Measurements from ENCODE around the gene TMEM267.
"Not testable (repeated sequence)": the region's sequence is repeated elsewhere in the genome, so short reads cannot be mapped to it uniquely, and the experiment has no call there.

Gene TMEM267

DNA sequence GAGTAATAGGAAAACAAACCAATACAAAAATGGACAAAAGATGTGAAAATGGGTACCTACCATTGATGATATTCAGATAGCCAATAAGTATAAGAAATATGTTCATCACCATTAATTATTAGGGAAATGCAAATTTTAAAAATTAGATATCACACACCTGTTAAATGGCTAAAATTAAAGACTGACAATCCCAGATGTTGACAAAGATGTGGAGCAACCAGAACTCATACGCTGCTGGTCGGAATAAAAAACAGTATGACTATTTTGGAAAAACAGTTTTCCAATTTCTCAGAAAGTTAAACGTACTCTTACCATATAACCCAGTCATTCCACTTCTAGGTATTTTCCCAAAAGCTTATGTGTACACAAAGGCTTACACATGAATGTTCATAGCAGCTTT lies 27.1 kb downstream of the TMEM267 start:
- TF ChIP-seq, protein P1, sequence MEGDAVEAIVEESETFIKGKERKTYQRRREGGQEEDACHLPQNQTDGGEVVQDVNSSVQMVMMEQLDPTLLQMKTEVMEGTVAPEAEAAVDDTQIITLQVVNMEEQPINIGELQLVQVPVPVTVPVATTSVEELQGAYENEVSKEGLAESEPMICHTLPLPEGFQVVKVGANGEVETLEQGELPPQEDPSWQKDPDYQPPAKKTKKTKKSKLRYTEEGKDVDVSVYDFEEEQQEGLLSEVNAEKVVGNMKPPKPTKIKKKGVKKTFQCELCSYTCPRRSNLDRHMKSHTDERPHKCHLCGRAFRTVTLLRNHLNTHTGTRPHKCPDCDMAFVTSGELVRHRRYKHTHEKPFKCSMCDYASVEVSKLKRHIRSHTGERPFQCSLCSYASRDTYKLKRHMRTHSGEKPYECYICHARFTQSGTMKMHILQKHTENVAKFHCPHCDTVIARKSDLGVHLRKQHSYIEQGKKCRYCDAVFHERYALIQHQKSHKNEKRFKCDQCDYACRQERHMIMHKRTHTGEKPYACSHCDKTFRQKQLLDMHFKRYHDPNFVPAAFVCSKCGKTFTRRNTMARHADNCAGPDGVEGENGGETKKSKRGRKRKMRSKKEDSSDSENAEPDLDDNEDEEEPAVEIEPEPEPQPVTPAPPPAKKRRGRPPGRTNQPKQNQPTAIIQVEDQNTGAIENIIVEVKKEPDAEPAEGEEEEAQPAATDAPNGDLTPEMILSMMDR (IDR thresholded peaks at IDR 0.05; ENCODE audit: borderline replicate concordance, extremely low read depth, low read length, poor library complexity, severe bottlenecking), result no peak
- TF ChIP-seq EZH2 (IDR thresholded peaks at IDR 0.05; ENCODE audit: borderline replicate concordance, low read depth, low read length, severe bottlenecking), result no peak

DNA sequence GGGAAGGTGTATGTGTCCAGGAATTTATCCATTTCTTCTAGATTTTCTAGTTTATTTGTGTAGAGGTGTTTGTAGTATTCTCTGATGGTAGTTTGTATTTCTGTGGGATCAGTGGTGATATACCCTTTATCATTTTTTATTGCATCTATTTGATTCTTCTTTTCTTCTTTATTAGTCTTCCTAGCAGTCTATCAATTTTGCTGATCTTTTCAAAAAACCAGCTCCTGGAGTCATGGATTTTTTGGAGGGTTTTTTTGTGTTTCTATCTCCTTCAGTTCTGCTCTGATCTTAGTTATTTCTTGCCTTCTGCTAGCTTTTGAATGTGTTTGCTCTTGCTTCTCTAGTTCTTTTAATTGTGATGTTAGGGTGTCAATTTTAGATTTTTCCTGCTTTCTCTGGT lies 42.1 kb downstream of the TMEM267 start:
- not testable (repeated sequence) for H4K20me1 ChIP-seq (ENCODE audit: insufficient read depth, low read length); DNase-seq; H3K9ac ChIP-seq (ENCODE audit: low read depth, low read length); H3K36me3 ChIP-seq (ENCODE audit: insufficient read depth, low read length); H3K27ac ChIP-seq (ENCODE audit: low read length); ATAC-seq (ENCODE audit: insufficient read depth, low read depth); H3K27me3 ChIP-seq (ENCODE audit: insufficient read depth, low read length, poor library complexity); H3K79me2 ChIP-seq (ENCODE audit: insufficient read depth, low read length); H3K4me3 ChIP-seq (ENCODE audit: low read depth in 1 of 2, low read length in 2 of 2); H3K4me1 ChIP-seq (ENCODE audit: insufficient read depth, low read length); H3K9me3 ChIP-seq (ENCODE audit: insufficient read depth, low read length, severe bottlenecking); H2AFZ ChIP-seq (ENCODE audit: low read depth, low read length); H3K4me2 ChIP-seq (ENCODE audit: insufficient read depth, low read length)

More for the DNA sequence above, 27.1 kb downstream of the TMEM267 start:
- H3K27ac ChIP-seq (ENCODE audit: low read length), result no peak overlapping the region
- H3K4me1 ChIP-seq (ENCODE audit: insufficient read depth, low read length), result no peaks in the 10 kb centered on the region
- peaks cover 17% of the 10 kb centered on the region for H3K9me3 ChIP-seq (ENCODE audit: insufficient read depth, low read length, severe bottlenecking)
- no peak overlapping the region for H3K9ac ChIP-seq (ENCODE audit: low read depth, low read length)
- H3K79me2 ChIP-seq (ENCODE audit: insufficient read depth, low read length), result peaks cover 14% of the 10 kb centered on the region; the same call in 1 of the 2 replicates
- no peak overlapping the region for H2AFZ ChIP-seq (ENCODE audit: low read depth, low read length)
- no peak for DNase-seq
- no peak overlapping the region for H3K4me3 ChIP-seq (ENCODE audit: low read depth in 1 of 2, low read length in 2 of 2)
- no peak overlapping the region for H3K4me2 ChIP-seq (ENCODE audit: insufficient read depth, low read length)
- H3K27me3 ChIP-seq (ENCODE audit: insufficient read depth, low read length, poor library complexity), result no peaks in the 10 kb centered on the region
- no peaks in the 10 kb centered on the region for H4K20me1 ChIP-seq (ENCODE audit: insufficient read depth, low read length)
- no peak for ATAC-seq (ENCODE audit: insufficient read depth, low read depth)
- H3K36me3 ChIP-seq (ENCODE audit: insufficient read depth, low read length), result peaks cover 32% of the 10 kb centered on the region

DNA sequence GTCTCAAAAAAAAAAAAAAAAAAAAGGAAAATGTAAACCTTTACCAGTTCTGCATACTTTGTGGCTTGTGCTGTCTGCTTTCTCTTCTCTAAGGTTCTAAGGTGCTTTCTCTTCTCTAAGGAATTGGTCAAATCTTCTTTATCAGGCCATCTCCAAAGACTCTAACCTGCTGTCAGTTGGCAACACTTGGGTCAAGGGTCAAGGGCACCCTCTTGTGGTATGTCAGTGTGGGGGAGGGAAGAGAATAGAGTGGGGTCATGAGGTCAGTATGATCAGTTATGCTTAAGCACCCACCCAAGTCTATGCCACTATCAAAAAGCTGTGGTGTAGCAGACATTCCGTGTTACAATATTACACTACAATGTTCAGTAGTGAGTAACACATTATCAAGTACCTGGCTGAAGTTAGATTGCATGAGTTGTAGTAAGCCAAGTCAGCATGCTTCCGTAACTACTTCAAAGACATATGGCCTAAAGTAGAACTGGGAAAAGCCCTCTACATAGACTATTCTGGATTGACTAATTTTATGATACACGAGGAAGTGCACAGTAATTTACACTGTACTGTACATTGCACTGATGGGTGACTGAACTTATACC lies 46.5 kb downstream of the TMEM267 start:
- ATAC-seq (ENCODE audit: insufficient read depth, low read depth) (0 out of 3 replicates have a peak, but pooled peaks have one; percentile 19), DNase-seq (no peak)
- Histone ChIP-seq H3K9me3 (ENCODE audit: insufficient read depth, low read length, severe bottlenecking) (no peaks in the 10 kb centered on the region), H3K4me1 (ENCODE audit: insufficient read depth, low read length) (no peaks in the 10 kb centered on the region), H3K4me2 (ENCODE audit: insufficient read depth, low read length) (no peak overlapping the region), H3K27me3 (ENCODE audit: insufficient read depth, low read length, poor library complexity) (no peaks in the 10 kb centered on the region), H2AFZ (ENCODE audit: low read depth, low read length) (no peak overlapping the region), H3K36me3 (ENCODE audit: insufficient read depth, low read length) (no peaks in the 10 kb centered on the region), H3K9ac (ENCODE audit: low read depth, low read length) (no peak overlapping the region), H3K4me3 (ENCODE audit: low read depth in 1 of 2, low read length in 2 of 2) (no peak overlapping the region), H3K79me2 (ENCODE audit: insufficient read depth, low read length) (no peaks in the 10 kb centered on the region), H4K20me1 (ENCODE audit: insufficient read depth, low read length) (no peaks in the 10 kb centered on the region), H3K27ac (ENCODE audit: low read length) (no peak overlapping the region)
- TF ChIP-seq, protein P1 (IDR thresholded peaks at IDR 0.05; ENCODE audit: borderline replicate concordance, extremely low read depth, low read length, poor library complexity, severe bottlenecking), result peak; percentile 10
- TF ChIP-seq EZH2 (IDR thresholded peaks at IDR 0.05; ENCODE audit: borderline replicate concordance, low read depth, low read length, severe bottlenecking), result no peak

DNA sequence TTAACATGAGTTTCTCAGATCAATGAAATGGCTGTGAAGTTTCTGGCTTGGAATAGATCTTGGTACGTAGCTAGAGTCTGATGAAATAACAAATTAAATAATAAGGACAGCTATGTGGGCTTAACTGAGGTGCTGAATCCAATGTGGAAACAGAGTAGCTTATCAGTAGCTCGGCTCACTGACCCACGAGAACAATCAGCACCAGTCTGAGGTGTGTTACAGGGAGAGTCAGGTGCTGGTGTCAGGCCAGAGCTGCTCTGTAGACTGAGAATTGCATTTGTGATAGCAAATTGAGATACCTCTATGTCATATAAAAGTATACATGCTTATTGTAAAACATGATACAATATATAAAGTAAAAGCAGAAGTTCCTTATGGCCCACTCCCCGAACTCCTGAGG lies 50.3 kb downstream of the TMEM267 start:
- H2AFZ ChIP-seq (ENCODE audit: low read depth, low read length), result no peak overlapping the region
- no peak overlapping the region for H3K4me2 ChIP-seq (ENCODE audit: insufficient read depth, low read length)

More for the DNA sequence above, 50.3 kb downstream of the TMEM267 start:
- H3K27me3 ChIP-seq (ENCODE audit: insufficient read depth, low read length, poor library complexity), result no peaks in the 10 kb centered on the region
- H3K27ac ChIP-seq (ENCODE audit: low read length), result no peak overlapping the region
- DNase-seq (no peak), ATAC-seq (ENCODE audit: insufficient read depth, low read depth) (no peak)
- H3K36me3 ChIP-seq (ENCODE audit: insufficient read depth, low read length), result no peaks in the 10 kb centered on the region
- no peak overlapping the region for H3K9ac ChIP-seq (ENCODE audit: low read depth, low read length)
- H3K79me2 ChIP-seq (ENCODE audit: insufficient read depth, low read length), result no peaks in the 10 kb centered on the region
- H3K4me3 ChIP-seq (ENCODE audit: low read depth in 1 of 2, low read length in 2 of 2), result no peak overlapping the region
- no peaks in the 10 kb centered on the region for H3K4me1 ChIP-seq (ENCODE audit: insufficient read depth, low read length)
- no peak for TF ChIP-seq EZH2 (IDR thresholded peaks at IDR 0.05; ENCODE audit: borderline replicate concordance, low read depth, low read length, severe bottlenecking)
- TF ChIP-seq, protein P1 (IDR thresholded peaks at IDR 0.05; ENCODE audit: borderline replicate concordance, extremely low read depth, low read length, poor library complexity, severe bottlenecking), result no peak
- H4K20me1 ChIP-seq (ENCODE audit: insufficient read depth, low read length), result no peaks in the 10 kb centered on the region
- no peaks in the 10 kb centered on the region for H3K9me3 ChIP-seq (ENCODE audit: insufficient read depth, low read length, severe bottlenecking)

All from DND-41 (cell line).